ENCODE results near the gene MCM7. TPM values are rescaled to one million over a fixed set of nuclear protein-coding genes. Genes with fewer than 3 reads are reported as not detected.

Gene MCM7
- total and polyA plus RNA-seq, 2 of the 13 experiments (the other 11 are each of a cell fraction or from before 2014, with no cell fraction given) = 84.5 to 214 TPM

- TF ChIP-seq SIX1 (CRISPR knock-in tag; IDR thresholded peaks at IDR 0.05; ENCODE audit: borderline replicate concordance) = no peak
- no peak for TF ChIP-seq GTF2F1 (IDR thresholded peaks at IDR 0.05; ENCODE audit: low read length)
- TF ChIP-seq ZNF772 (CRISPR knock-in tag; IDR thresholded peaks at IDR 0.05) = peak; percentile 87
- no peak for TF ChIP-seq CHCHD3 (CRISPR knock-in tag; IDR thresholded peaks at IDR 0.05)
- no peak for TF ChIP-seq RORA (CRISPR knock-in tag; IDR thresholded peaks at IDR 0.05)
- TF ChIP-seq SMAD3 (CRISPR knock-in tag; IDR thresholded peaks at IDR 0.05) = no peak; the same call in 1 of the 2 replicates
- TF ChIP-seq SMARCE1 (IDR thresholded peaks at IDR 0.05; ENCODE audit: borderline replicate concordance) = no peak
- peak; percentile 76 for TF ChIP-seq MYC (CRISPR knock-in tag; IDR thresholded peaks at IDR 0.05; ENCODE audit: borderline replicate concordance)
- TF ChIP-seq XBP1 (CRISPR knock-in tag; IDR thresholded peaks at IDR 0.05) = no peak
- no peak for TF ChIP-seq ZFP82 (CRISPR knock-in tag; IDR thresholded peaks at IDR 0.05; ENCODE audit: borderline replicate concordance)
- TF ChIP-seq MED8 (CRISPR knock-in tag; IDR thresholded peaks at IDR 0.05; ENCODE audit: insufficient replicate concordance) = no peak
- no peak for TF ChIP-seq ZFP36 (IDR thresholded peaks at IDR 0.05; ENCODE audit: borderline replicate concordance, low read depth, low read length, partially characterized antibody)
- TF ChIP-seq ZNF850 (CRISPR knock-in tag; conservative IDR thresholded peaks at IDR 0.05) = no peak
- no peak for TF ChIP-seq ZNF83 (CRISPR knock-in tag; IDR thresholded peaks at IDR 0.05; ENCODE audit: borderline replicate concordance)
- TF ChIP-seq CBFB (CRISPR knock-in tag; IDR thresholded peaks at IDR 0.05) = no peak
- TF ChIP-seq ZNF432 (CRISPR knock-in tag; IDR thresholded peaks at IDR 0.05; ENCODE audit: borderline replicate concordance) = no peak
- TF ChIP-seq REXO4 (CRISPR knock-in tag; IDR thresholded peaks at IDR 0.05; ENCODE audit: borderline replicate concordance) = no peak
- no peak for TF ChIP-seq ZNF44 (CRISPR knock-in tag; IDR thresholded peaks at IDR 0.05)
- no peak for TF ChIP-seq NBN (conservative IDR thresholded peaks at IDR 0.05)
- TF ChIP-seq NCOA2 (CRISPR knock-in tag; IDR thresholded peaks at IDR 0.05) = peak; percentile 33; the same call in 1 of the 2 replicates
- no peak for TF ChIP-seq SMARCC2 (IDR thresholded peaks at IDR 0.05)
- no peak for TF ChIP-seq ZNF142 (CRISPR knock-in tag; IDR thresholded peaks at IDR 0.05)
- TF ChIP-seq FOXA1 (IDR thresholded peaks at IDR 0.05) = no peak
- peak; percentile 65; the same call in 1 of the 2 replicates for TF ChIP-seq FOXA1 (CRISPR knock-in tag; IDR thresholded peaks at IDR 0.05)
- TF ChIP-seq HMG20A (CRISPR knock-in tag; IDR thresholded peaks at IDR 0.05; ENCODE audit: borderline replicate concordance) = no peak; the same call in 1 of the 2 replicates
- TF ChIP-seq GATAD2A (CRISPR knock-in tag; IDR thresholded peaks at IDR 0.05) = peak; percentile 63; the same call in 1 of the 2 replicates
- TF ChIP-seq ATF2 (CRISPR knock-in tag; IDR thresholded peaks at IDR 0.05) = peak; percentile 44; the same call in 1 of the 2 replicates
- peak; percentile 56; the same call in 1 of the 2 replicates for TF ChIP-seq RCOR2 (CRISPR knock-in tag; IDR thresholded peaks at IDR 0.05)
- TF ChIP-seq RAD21 (CRISPR knock-in tag; IDR thresholded peaks at IDR 0.05) = no peak
Observed at GRCh38 chr7:100122067-100122466, 20.9 kb upstream of the MCM7 start (continued).

Data from HepG2 (cell line).